ENCODE data around the gene DAW1. TPM values are rescaled to one million over a fixed set of nuclear protein-coding genes. Genes with fewer than 3 reads are reported as not detected.

Gene DAW1
- total and polyA plus RNA-seq, 3 donors from 2014 or later = 25.2 to 105 (median 31.2) TPM

GRCh38 chr2:227971619-227972230, 100.3 kb downstream of the DAW1 start:
- H3K36me3 ChIP-seq (ENCODE audit: low read depth, missing control alignments) = no peaks in the 10 kb centered on the region
- TF ChIP-seq POLR2A (IDR thresholded peaks at IDR 0.05) = no peak
- TF ChIP-seq CTCF (IDR thresholded peaks at IDR 0.05) = no peak
- no peak overlapping the region for H3K27ac ChIP-seq
- H3K9me3 ChIP-seq = no peaks in the 10 kb centered on the region
- intact Hi-C loops (cut with DNase I; ENCODE audit: low total_unique reads) = no loop called here
- no peak for DNase-seq
- H3K4me3 ChIP-seq = no peak overlapping the region
- no peaks in the 10 kb centered on the region for H3K27me3 ChIP-seq
- 74 to 87% methylated on average over 7 of the region's 7 CpGs for WGBS, 2 donors
- H3K4me1 ChIP-seq = no peaks in the 10 kb centered on the region

GRCh38 chr2:227973241-227973640, 101.8 kb downstream of the DAW1 start:
- H3K27ac ChIP-seq = no peak overlapping the region
- no peaks in the 10 kb centered on the region for H3K36me3 ChIP-seq (ENCODE audit: low read depth, missing control alignments)
- H3K9me3 ChIP-seq = no peaks in the 10 kb centered on the region
- no peak overlapping the region for H3K4me3 ChIP-seq
- TF ChIP-seq CTCF (IDR thresholded peaks at IDR 0.05) (no peak), POLR2A (IDR thresholded peaks at IDR 0.05) (no peak)
- WGBS, 2 donors = 89 to 93% methylated on average over 3 of the region's 3 CpGs
- DNase-seq = no peak
- intact Hi-C loops (cut with DNase I; ENCODE audit: low total_unique reads) = no loop called here
- no peaks in the 10 kb centered on the region for H3K27me3 ChIP-seq
- H3K4me1 ChIP-seq = no peaks in the 10 kb centered on the region

Small RNAs within 50 kb of the gene (small RNA-seq; reads per million reads assigned to genes)
- gene RF00402 = 0 reads per million in 2 donors

Other genes starting within 250 kb of the DAW1 start
- gene SCYGR5, start 204.8 kb upstream of the DAW1 start, total RNA-seq = not detected
- gene SCYGR5, start 204.8 kb upstream of the DAW1 start, polyA plus RNA-seq (ENCODE audit: insufficient read depth, low read depth, low replicate concordance) = not detected
- under 1 TPM; 0.50 to 0.71 TPM for gene SLC19A3, start 153.6 kb upstream of the DAW1 start, total RNA-seq
- 0.79 TPM for gene SLC19A3, start 153.6 kb upstream of the DAW1 start, polyA plus RNA-seq (ENCODE audit: insufficient read depth, low read depth, low replicate concordance)
- not detected for gene SCYGR6, start 146.9 kb upstream of the DAW1 start, total RNA-seq
- gene SCYGR6, start 146.9 kb upstream of the DAW1 start, polyA plus RNA-seq (ENCODE audit: insufficient read depth, low read depth, low replicate concordance) = not detected
- gene SCYGR7, start 143.3 kb upstream of the DAW1 start, total RNA-seq = not detected
- not detected for gene SCYGR7, start 143.3 kb upstream of the DAW1 start, polyA plus RNA-seq (ENCODE audit: insufficient read depth, low read depth, low replicate concordance)
- not detected for gene SCYGR8, start 125.7 kb upstream of the DAW1 start, total RNA-seq
- not detected for gene SCYGR8, start 125.7 kb upstream of the DAW1 start, polyA plus RNA-seq (ENCODE audit: insufficient read depth, low read depth, low replicate concordance)
- gene CCL20, start 57.8 kb upstream of the DAW1 start, total RNA-seq = under 1 TPM; 0.55 to 0.81 TPM
- gene CCL20, start 57.8 kb upstream of the DAW1 start, polyA plus RNA-seq (ENCODE audit: insufficient read depth, low read depth, low replicate concordance) = 0.99 TPM

All from testis (tissue), 3 donors.